ENCODE results near the gene AKT3. TPM values are rescaled to one million over a fixed set of nuclear protein-coding genes. Genes with fewer than 3 reads are reported as not detected.

The AKT3 gene
- total RNA-seq, 4 donors from 2014 or later = 3.8 to 31.7 (median 8.6) TPM

GRCh38 chr1:243499711-243500110 is 350.3 kb downstream of the AKT3 start:
- TF ChIP-seq EP300 (IDR thresholded peaks at IDR 0.05) (no peak), POLR2A (IDR thresholded peaks at IDR 0.05) (no peak), POLR2AphosphoS5 (IDR thresholded peaks at IDR 0.05) (no peak)
- TF ChIP-seq, protein P1, sequence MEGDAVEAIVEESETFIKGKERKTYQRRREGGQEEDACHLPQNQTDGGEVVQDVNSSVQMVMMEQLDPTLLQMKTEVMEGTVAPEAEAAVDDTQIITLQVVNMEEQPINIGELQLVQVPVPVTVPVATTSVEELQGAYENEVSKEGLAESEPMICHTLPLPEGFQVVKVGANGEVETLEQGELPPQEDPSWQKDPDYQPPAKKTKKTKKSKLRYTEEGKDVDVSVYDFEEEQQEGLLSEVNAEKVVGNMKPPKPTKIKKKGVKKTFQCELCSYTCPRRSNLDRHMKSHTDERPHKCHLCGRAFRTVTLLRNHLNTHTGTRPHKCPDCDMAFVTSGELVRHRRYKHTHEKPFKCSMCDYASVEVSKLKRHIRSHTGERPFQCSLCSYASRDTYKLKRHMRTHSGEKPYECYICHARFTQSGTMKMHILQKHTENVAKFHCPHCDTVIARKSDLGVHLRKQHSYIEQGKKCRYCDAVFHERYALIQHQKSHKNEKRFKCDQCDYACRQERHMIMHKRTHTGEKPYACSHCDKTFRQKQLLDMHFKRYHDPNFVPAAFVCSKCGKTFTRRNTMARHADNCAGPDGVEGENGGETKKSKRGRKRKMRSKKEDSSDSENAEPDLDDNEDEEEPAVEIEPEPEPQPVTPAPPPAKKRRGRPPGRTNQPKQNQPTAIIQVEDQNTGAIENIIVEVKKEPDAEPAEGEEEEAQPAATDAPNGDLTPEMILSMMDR (IDR thresholded peaks at IDR 0.05) = no peak
- no peak for DNase-seq (ENCODE audit: low spot score in 2 of 2)
- Histone ChIP-seq H3K27me3 (no peaks in the 10 kb centered on the region), H3K4me3 (no peak overlapping the region), H3K4me1 (no peaks in the 10 kb centered on the region), H3K36me3 (peaks cover 5% of the 10 kb centered on the region), H3K9me3 (no peaks in the 10 kb centered on the region), H3K27ac (no peak overlapping the region)
- WGBS = 93% methylated on average over 10 of the region's 10 CpGs

- WGBS = 75% methylated on average over 4 of the region's 4 CpGs
Observed at GRCh38 chr1:243499248-243499647, 350.8 kb downstream of the AKT3 start.

DNA sequence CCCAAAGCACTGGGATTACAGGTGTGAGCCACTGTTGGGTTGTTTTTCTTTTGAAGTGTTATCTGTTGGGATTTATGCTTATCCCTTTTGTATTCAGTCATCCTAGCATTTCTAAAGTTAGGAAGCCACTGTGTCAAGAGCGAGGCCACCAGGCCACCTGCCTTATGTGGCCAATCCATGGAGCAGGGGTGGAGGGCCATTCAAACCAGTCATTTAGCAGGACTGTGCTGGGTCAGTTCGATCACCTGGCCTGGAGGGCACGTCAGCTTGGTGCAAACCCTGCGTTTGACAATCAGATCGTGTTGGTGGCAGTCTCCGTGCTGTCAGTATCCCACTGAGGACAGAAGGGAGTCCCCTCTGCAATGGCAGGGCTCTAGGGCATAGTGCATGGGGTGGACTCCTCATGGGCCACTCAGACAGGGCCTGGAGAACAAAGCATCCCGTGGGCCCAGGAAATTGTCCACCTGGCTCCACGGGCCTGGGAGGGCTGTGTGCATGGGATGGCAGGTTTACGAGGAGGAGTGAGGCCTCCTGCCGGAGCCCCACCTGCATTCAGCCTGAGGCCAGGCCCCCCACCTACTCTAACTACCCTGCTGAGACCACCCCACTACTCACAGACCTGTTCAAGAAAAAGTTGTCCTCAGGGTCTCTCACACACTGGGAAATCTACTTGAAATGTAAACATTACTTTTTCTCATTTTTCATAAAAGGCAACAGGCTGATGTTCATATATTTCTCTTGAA is 351.9 kb downstream of the AKT3 start:
- H3K4me1 ChIP-seq = no peaks in the 10 kb centered on the region
- TF ChIP-seq POLR2AphosphoS5 (IDR thresholded peaks at IDR 0.05) (no peak), EP300 (IDR thresholded peaks at IDR 0.05) (no peak), POLR2A (IDR thresholded peaks at IDR 0.05) (no peak)
- TF ChIP-seq, protein P1 (IDR thresholded peaks at IDR 0.05) = no peak
- H3K9me3 ChIP-seq = no peaks in the 10 kb centered on the region
- H3K27me3 ChIP-seq = no peaks in the 10 kb centered on the region
- H3K27ac ChIP-seq = no peak overlapping the region
- DNase-seq (ENCODE audit: low spot score in 2 of 2) = no peak
- no peak overlapping the region for H3K4me3 ChIP-seq
- peaks cover 5% of the 10 kb centered on the region for H3K36me3 ChIP-seq
- 88% methylated on average over 6 of the region's 10 CpGs for WGBS

More at GRCh38 chr1:243499248-243499647, 350.8 kb downstream of the AKT3 start:
- H3K27ac ChIP-seq = no peak overlapping the region
- H3K9me3 ChIP-seq = no peaks in the 10 kb centered on the region
- peaks cover 5% of the 10 kb centered on the region for H3K36me3 ChIP-seq
- no peaks in the 10 kb centered on the region for H3K4me1 ChIP-seq
- TF ChIP-seq, protein P1 (IDR thresholded peaks at IDR 0.05) = no peak
- TF ChIP-seq EP300 (IDR thresholded peaks at IDR 0.05) (no peak), POLR2A (IDR thresholded peaks at IDR 0.05) (no peak), POLR2AphosphoS5 (IDR thresholded peaks at IDR 0.05) (no peak)
- no peak for DNase-seq (ENCODE audit: low spot score in 2 of 2)
- H3K4me3 ChIP-seq = no peak overlapping the region
- H3K27me3 ChIP-seq = no peaks in the 10 kb centered on the region

- H3K27ac ChIP-seq = no peak overlapping the region
- H3K9me3 ChIP-seq = no peaks in the 10 kb centered on the region
- no peaks in the 10 kb centered on the region for H3K27me3 ChIP-seq
- H3K36me3 ChIP-seq = peaks cover 5% of the 10 kb centered on the region
- TF ChIP-seq EP300 (IDR thresholded peaks at IDR 0.05) (no peak), POLR2AphosphoS5 (IDR thresholded peaks at IDR 0.05) (no peak), POLR2A (IDR thresholded peaks at IDR 0.05) (no peak)
- TF ChIP-seq, protein P1 (IDR thresholded peaks at IDR 0.05) = no peak
- H3K4me1 ChIP-seq = no peaks in the 10 kb centered on the region
- 87% methylated on average over 11 of the region's 11 CpGs for WGBS
- H3K4me3 ChIP-seq = no peak overlapping the region
- DNase-seq (ENCODE audit: low spot score in 2 of 2) = no peak
Observed at GRCh38 chr1:243496806-243497205, 353.2 kb downstream of the AKT3 start.

- no peaks in the 10 kb centered on the region for H3K4me1 ChIP-seq
- H3K27ac ChIP-seq = peak overlapping the region; percentile 9
- TF ChIP-seq POLR2A (IDR thresholded peaks at IDR 0.05) (no peak), EP300 (IDR thresholded peaks at IDR 0.05) (no peak), POLR2AphosphoS5 (IDR thresholded peaks at IDR 0.05) (no peak)
- TF ChIP-seq, protein P1 (IDR thresholded peaks at IDR 0.05) = no peak
- H3K36me3 ChIP-seq = peaks cover 5% of the 10 kb centered on the region
- WGBS = 69% methylated on average over 18 of the region's 19 CpGs
- DNase-seq (ENCODE audit: low spot score in 2 of 2) = peak in 1 of 2 donors; percentile 67
- H3K9me3 ChIP-seq = no peaks in the 10 kb centered on the region
- H3K27me3 ChIP-seq = no peaks in the 10 kb centered on the region
- no peak overlapping the region for H3K4me3 ChIP-seq
Observed at GRCh38 chr1:243496187-243496646, 353.8 kb downstream of the AKT3 start.

All from suprapubic skin (tissue), 4 donors.